Measurements from ENCODE around the gene DNM2. TPM values are rescaled to one million over a fixed set of nuclear protein-coding genes. Genes with fewer than 3 reads are reported as not detected.
"Not testable (repeated sequence)": the region's sequence is repeated elsewhere in the genome, so short reads cannot be mapped to it uniquely, and the experiment has no call there.

Gene DNM2
- total RNA-seq, 4 donors from 2014 or later: 73.6 to 115 (median 93.7) TPM

DNA sequence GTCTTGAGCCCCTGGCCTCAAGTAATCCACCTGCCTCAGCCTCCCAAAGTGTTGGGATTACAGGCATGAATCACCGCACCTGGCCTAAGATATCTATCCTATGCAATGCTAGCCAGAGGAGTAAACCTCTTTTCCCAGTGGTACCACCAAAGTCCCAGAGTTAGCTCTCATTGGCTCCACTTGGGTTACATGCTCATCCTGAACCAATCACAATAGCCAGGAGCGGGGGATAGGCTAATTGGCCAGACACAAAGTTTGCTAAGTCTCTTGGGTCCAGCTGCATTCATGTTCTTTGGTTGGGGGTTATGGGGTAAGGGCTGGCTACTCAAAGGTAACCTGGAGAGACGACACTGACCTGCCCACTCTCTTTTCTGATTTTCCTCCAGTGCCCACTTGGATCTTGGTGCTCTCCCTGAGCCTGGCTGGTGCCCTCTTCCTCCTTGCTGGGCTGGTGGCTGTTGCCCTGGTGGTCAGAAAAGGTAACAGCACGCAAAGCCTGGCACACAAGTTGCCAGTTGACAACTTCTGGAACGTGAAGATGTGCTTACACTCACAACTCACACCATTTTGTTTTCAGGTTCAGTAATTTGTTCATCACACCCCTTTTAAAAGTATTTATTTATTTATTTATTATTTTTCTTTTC, 138.1 kb downstream of the DNM2 start:
- H3K9me3 ChIP-seq: no peaks in the 10 kb centered on the region
- TF ChIP-seq POLR2AphosphoS5 (IDR thresholded peaks at IDR 0.05) (no peak), CTCF (IDR thresholded peaks at IDR 0.05) (peak in 1 of 3 experiments; percentile 38)
- H3K27ac ChIP-seq (replicated peaks in 1 of 4): no peak overlapping the region
- no peaks in the 10 kb centered on the region for H3K36me3 ChIP-seq
- intact Hi-C loops (cut with DNase I): no loop called here
- no peak for DNase-seq (ENCODE audit: extremely low spot score)
- H3K27me3 ChIP-seq: peaks cover 0 to 3% (median under 1%) of the 10 kb centered on the region in 4 donors
- WGBS: 80% methylated on average over 5 of the region's 5 CpGs
- H3K4me3 ChIP-seq: no peak overlapping the region
- no peaks in the 10 kb centered on the region for H3K4me1 ChIP-seq

- intact Hi-C loops (cut with DNase I); H3K27ac ChIP-seq (replicated peaks in 1 of 4); H3K4me1 ChIP-seq; H3K4me3 ChIP-seq; H3K9me3 ChIP-seq; H3K36me3 ChIP-seq; DNase-seq (ENCODE audit: extremely low spot score); H3K27me3 ChIP-seq: not testable (repeated sequence)
- WGBS: 87% methylated on average over 1 of the region's 1 CpG
These were observed 139.0 kb downstream of the DNM2 start for GRCh38 chr19:10856899-10857298.

DNA sequence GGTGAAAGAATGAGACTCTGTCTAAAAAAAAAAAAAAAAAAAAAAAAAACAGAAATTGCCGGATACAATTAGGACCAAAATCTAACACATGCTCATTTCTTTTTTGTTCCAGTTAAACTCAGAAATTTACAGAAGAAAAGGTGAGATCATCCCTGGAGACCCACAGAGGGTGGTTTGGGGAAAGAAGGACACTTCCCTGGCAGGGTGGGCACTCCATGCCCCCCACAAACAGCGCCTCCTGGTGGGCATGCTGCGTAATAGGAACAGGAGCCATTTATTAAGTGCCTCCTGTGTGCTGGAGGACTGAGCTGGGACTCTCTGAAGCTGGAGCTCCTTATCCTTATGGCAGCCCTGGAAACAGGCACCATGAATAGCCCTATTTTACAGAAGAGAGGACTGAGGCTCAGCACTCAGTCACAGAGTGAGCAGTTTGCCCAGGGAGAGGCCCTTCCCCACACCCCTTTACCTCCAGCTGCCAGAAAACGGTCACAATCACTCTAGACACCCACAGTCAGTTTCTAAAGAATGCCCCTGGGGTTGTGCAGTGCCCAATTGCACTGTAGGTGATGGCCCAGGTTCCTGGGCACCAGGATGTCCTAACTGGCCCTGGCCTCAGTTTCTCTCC, 140.4 kb downstream of the DNM2 start:
- intact Hi-C loops (cut with DNase I): no loop called here
- Histone ChIP-seq H3K27ac (replicated peaks in 1 of 4) (no peak overlapping the region), H3K4me1 (no peaks in the 10 kb centered on the region), H3K4me3 (no peak overlapping the region), H3K36me3 (no peaks in the 10 kb centered on the region), H3K27me3 (peaks cover 0 to 3% (median 0%) of the 10 kb centered on the region in 4 donors), H3K9me3 (no peaks in the 10 kb centered on the region)
- no peak for TF ChIP-seq EP300 (IDR thresholded peaks at IDR 0.05)
- peak; percentile 33 to 45 (median 36) for TF ChIP-seq CTCF (IDR thresholded peaks at IDR 0.05)
- WGBS: 33% methylated on average over 3 of the region's 4 CpGs
- DNase-seq (ENCODE audit: extremely low spot score): no peak

DNA sequence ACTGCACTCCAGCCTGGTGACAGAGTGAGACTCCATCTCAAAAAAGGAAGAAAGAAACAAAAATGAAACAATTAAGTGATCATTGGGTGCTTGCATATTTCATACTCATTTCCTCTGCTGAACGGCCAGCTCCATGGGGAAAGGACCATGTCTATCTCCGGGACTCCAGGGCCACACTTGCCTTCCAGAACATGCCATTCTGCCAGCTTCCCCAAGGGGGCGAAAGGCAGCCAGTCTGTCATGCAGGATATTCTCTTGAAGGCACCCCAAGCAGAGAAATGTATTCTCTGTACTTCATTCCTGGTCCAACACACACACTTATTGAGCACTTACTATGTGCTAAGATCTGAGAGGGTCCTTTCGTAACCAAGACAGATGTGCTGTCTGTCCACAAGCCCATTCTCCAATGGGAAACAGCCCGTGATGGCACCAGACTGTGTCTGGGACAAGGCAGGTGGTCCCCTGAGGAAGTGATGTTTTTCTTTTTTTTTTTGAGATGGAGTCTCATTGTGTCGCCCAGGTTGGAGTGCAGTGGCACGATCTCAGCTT, 143.3 kb downstream of the DNM2 start:
- Histone ChIP-seq H3K27ac (replicated peaks in 1 of 4) (no peak overlapping the region), H3K4me1 (peaks cover 0 to 11% (median 6%) of the 10 kb centered on the region in 4 donors), H3K27me3 (peaks cover 0 to 3% (median 0%) of the 10 kb centered on the region in 4 donors), H3K9me3 (no peaks in the 10 kb centered on the region), H3K36me3 (no peaks in the 10 kb centered on the region), H3K4me3 (no peak overlapping the region)
- no peak for DNase-seq (ENCODE audit: extremely low spot score)
- intact Hi-C loops (cut with DNase I): loop anchor here (5.0 to 10.0 kb wide), 2 partner anchors 86 to 144 kb away; partner anchors contain the start of gene DNM2
- 70% methylated on average over 7 of the region's 7 CpGs for WGBS
- TF ChIP-seq CTCF (IDR thresholded peaks at IDR 0.05) (peak in 1 of 3 experiments; percentile 31), POLR2A (IDR thresholded peaks at IDR 0.05; ENCODE audit: low read depth) (no peak)

- no peak for DNase-seq (ENCODE audit: extremely low spot score)
- TF ChIP-seq POLR2AphosphoS5 (IDR thresholded peaks at IDR 0.05): no peak
- TF ChIP-seq CTCF (IDR thresholded peaks at IDR 0.05): no peak
- no peak for TF ChIP-seq EP300 (IDR thresholded peaks at IDR 0.05)
- no peak for TF ChIP-seq POLR2A (IDR thresholded peaks at IDR 0.05; ENCODE audit: low read depth)
- H3K4me1 ChIP-seq: peaks cover 0 to 11% (median 6%) of the 10 kb centered on the region in 4 donors
- intact Hi-C loops (cut with DNase I): loop anchor here (5.0 to 10.0 kb wide), 2 partner anchors 88 to 145 kb away; partner anchors contain the start of gene DNM2
- no peak overlapping the region for H3K27ac ChIP-seq (replicated peaks in 1 of 4)
- H3K4me3 ChIP-seq: no peak overlapping the region
- H3K27me3 ChIP-seq: peaks cover 0 to 3% (median 0%) of the 10 kb centered on the region in 4 donors
- WGBS: 83% methylated on average over 6 of the region's 6 CpGs
- H3K9me3 ChIP-seq: no peaks in the 10 kb centered on the region
- H3K36me3 ChIP-seq: no peaks in the 10 kb centered on the region
These were observed 144.8 kb downstream of the DNM2 start for GRCh38 chr19:10862561-10863106.
